Thyroid gland (tissue), 4 donors: ENCODE data around the gene FRMD4A.

Source experiments
- CTCF ChIP-seq, 6 experiments: fragments of 200-600 bp in 3 of 6; fragments of 450-650 bp in 3 of 6; sonication (generic) in 3 of 6; IDR thresholded peaks; one replicate each; pipeline ENCODE4 v1.5.1; 2016 to 2019; ENCODE audit warnings: antibody characterized with exemption in 6 of 6, mild to moderate bottlenecking in 2 of 6, inconsistent platforms in 1 of 6, moderate library complexity in 1 of 6
- POLR2A ChIP-seq, 2 donors: fragments of 450-650 bp; IDR thresholded peaks; one replicate each; pipeline ENCODE4 v1.6.1; 2017; ENCODE audit warnings: antibody characterized with exemption in 2 of 2, mild to moderate bottlenecking in 2 of 2, moderate library complexity in 1 of 2

- TF ChIP-seq CTCF (IDR thresholded peaks at IDR 0.05): no peak
- no peak for TF ChIP-seq POLR2A (IDR thresholded peaks at IDR 0.05)
These were observed 406.5 kb downstream of the FRMD4A start for GRCh38 chr10:13924040-13924725.
